Upper lobe of right lung (tissue), 1 donor: ENCODE results near the gene RNF220. TPM values are rescaled to one million over a fixed set of nuclear protein-coding genes. Genes with fewer than 3 reads are reported as not detected.

Experiments used
- ATAC-seq: fragments of 200-7000 bp; cut with Tn5 transposase; one replicate; pipeline ENCODE4 v1.9.1; 2020; ENCODE audit warnings: mild to moderate bottlenecking, moderate library complexity
- DNase-seq: peaks from one replicate; pipeline ENCODE4 v3.0.0-alpha.2; 2020
- H3K27ac ChIP-seq: fragments of 200-600 bp; one replicate; pipeline ENCODE4 v1.8.0; 2022
- H3K27me3 ChIP-seq: fragments of 200-600 bp; one replicate; pipeline ENCODE4 v1.8.0; 2022; ENCODE audit warnings: mild to moderate bottlenecking
- H3K36me3 ChIP-seq: fragments of 200-600 bp; one replicate; pipeline ENCODE4 v1.8.0; 2022
- H3K4me1 ChIP-seq: fragments of 200-600 bp; one replicate; pipeline ENCODE4 v1.8.0; 2022
- H3K4me3 ChIP-seq: fragments of 200-600 bp; one replicate; pipeline ENCODE4 v1.8.0; 2022; ENCODE audit warnings: mild to moderate bottlenecking
- H3K9me3 ChIP-seq: fragments of 200-600 bp; one replicate; pipeline ENCODE4 v1.8.0; 2022
- CTCF ChIP-seq: fragments of 200-600 bp; IDR thresholded peaks from one replicate; pipeline ENCODE4 v1.8.0; 2022; ENCODE audit warnings: antibody characterized with exemption
- intact Hi-C: fragments of 100-400 bp; cut with DNase I; formaldehyde crosslinking; loops from one replicate; pipeline ENCODE4 v1.11.0; 2022
- total RNA-seq: library from RNA; stranded (reverse); fragmentation: NEBNext Ultra II Directional; extraction: Animal tissue kit (Norgen Biotek cat#: 25700); gene quantifications from one replicate; pipeline ENCODE4 v1.2.1, GENCODE V29; 2021
- donor health status: DM: no; HTN: yes; CAD: no; lungs with severe emphysema.

Gene RNF220
- total RNA-seq, 1 donor from 2014 or later, result 72.6 TPM

GRCh38 chr1:44507490-44508396, 102.7 kb downstream of the RNF220 start:
- Histone ChIP-seq H3K4me1 (no peaks in the 10 kb centered on the region), H3K9me3 (no peaks in the 10 kb centered on the region), H3K36me3 (no peaks in the 10 kb centered on the region), H3K27ac (no peak overlapping the region), H3K27me3 (no peaks in the 10 kb centered on the region), H3K4me3 (no peak overlapping the region)
- TF ChIP-seq CTCF, result no peak
- intact Hi-C loops, result no loop called here
- ATAC-seq, result no peak
- DNase-seq, result no peak

GRCh38 chr1:44508397-44508745, 103.3 kb downstream of the RNF220 start:
- Histone ChIP-seq H3K9me3 (no peaks in the 10 kb centered on the region), H3K4me1 (no peaks in the 10 kb centered on the region), H3K4me3 (no peak overlapping the region), H3K27ac (no peak overlapping the region), H3K36me3 (no peaks in the 10 kb centered on the region), H3K27me3 (no peaks in the 10 kb centered on the region)
- intact Hi-C loops, result no loop called here
- TF ChIP-seq CTCF, result no peak
- DNase-seq (no peak), ATAC-seq (no peak)

GRCh38 chr1:44511363-44511762, 106.3 kb downstream of the RNF220 start:
- no peaks in the 10 kb centered on the region for H3K4me1 ChIP-seq
- no peak overlapping the region for H3K27ac ChIP-seq
- TF ChIP-seq CTCF, result no peak
- DNase-seq (no peak), ATAC-seq (no peak)
- no peaks in the 10 kb centered on the region for H3K36me3 ChIP-seq
- H3K9me3 ChIP-seq, result no peaks in the 10 kb centered on the region
- no peak overlapping the region for H3K4me3 ChIP-seq
- no peaks in the 10 kb centered on the region for H3K27me3 ChIP-seq
- intact Hi-C loops, result no loop called here

GRCh38 chr1:44511769-44512168, 106.7 kb downstream of the RNF220 start:
- Histone ChIP-seq H3K27me3 (no peaks in the 10 kb centered on the region), H3K9me3 (no peaks in the 10 kb centered on the region), H3K36me3 (no peaks in the 10 kb centered on the region), H3K4me1 (no peaks in the 10 kb centered on the region), H3K27ac (no peak overlapping the region), H3K4me3 (no peak overlapping the region)
- DNase-seq, result no peak
- no peak for ATAC-seq
- intact Hi-C loops, result no loop called here
- TF ChIP-seq CTCF, result no peak

- no peak for DNase-seq
- TF ChIP-seq CTCF, result no peak
- Histone ChIP-seq H3K27ac (no peak overlapping the region), H3K36me3 (no peaks in the 10 kb centered on the region), H3K4me3 (no peak overlapping the region), H3K4me1 (no peaks in the 10 kb centered on the region), H3K9me3 (no peaks in the 10 kb centered on the region), H3K27me3 (no peaks in the 10 kb centered on the region)
- intact Hi-C loops, result no loop called here
- no peak for ATAC-seq
Measured at GRCh38 chr1:44512313-44512885, 107.3 kb downstream of the RNF220 start.
